CD4-positive, CD25-positive, alpha-beta regulatory T cell (primary cell): ENCODE measurements around the gene POC1A. TPM values are rescaled to one million over a fixed set of nuclear protein-coding genes. Genes with fewer than 3 reads are reported as not detected.

Source experiments
- polyA plus RNA-seq, 4 donors: library from polyadenylated mRNA; unstranded; fragments of 300-500 nt; fragmentation: Illumina TruSeq; gene quantifications; one replicate each; pipeline ENCODE4 v1.2.3, GENCODE V29; 2021
- total RNA-seq: library from RNA; stranded (reverse); gene quantifications from one replicate; pipeline ENCODE4 v1.2.3, GENCODE V29; 2022

Gene POC1A
- total and polyA plus RNA-seq, 5 donors from 2014 or later: 1.3 to 3.2 (median 1.7) TPM

Other genes starting within 250 kb of the POC1A start
- 11.2 TPM for gene RRP9, start 212.5 kb downstream of the POC1A start, total RNA-seq
- gene RRP9, start 212.5 kb downstream of the POC1A start, polyA plus RNA-seq: 10 to 100 TPM; 17.0 to 25.4 (median 23.2) TPM
- 6.4 TPM for gene PARP3, start 212.1 kb downstream of the POC1A start, total RNA-seq
- gene PARP3, start 212.1 kb downstream of the POC1A start, polyA plus RNA-seq: 1 to 10 TPM; 2.9 to 5.4 (median 3.6) TPM
- not detected for gene GPR62, start 199.0 kb downstream of the POC1A start, total RNA-seq
- gene GPR62, start 199.0 kb downstream of the POC1A start, polyA plus RNA-seq: under 1 TPM in 1 of 4 donors, not detected in 3; 0.22 TPM
- gene PCBP4, start 187.0 kb downstream of the POC1A start, total RNA-seq: 24.6 TPM
- 10 to 100 TPM in 3 of 4 donors, 1 to 10 TPM in 1; 9.6 to 19.4 (median 12.9) TPM for gene PCBP4, start 187.0 kb downstream of the POC1A start, polyA plus RNA-seq
- gene ABHD14B, start 180.4 kb downstream of the POC1A start, total RNA-seq: 45.1 TPM
- gene ABHD14B, start 180.4 kb downstream of the POC1A start, polyA plus RNA-seq: 10 to 100 TPM; 60.3 to 86.1 (median 78.8) TPM
- 12.7 TPM for gene ABHD14A, start 179.4 kb downstream of the POC1A start, total RNA-seq
- 100 to 1,000 TPM in 2 of 4 donors, 10 to 100 TPM in 2; 91.0 to 137 (median 105) TPM for gene ABHD14A, start 179.4 kb downstream of the POC1A start, polyA plus RNA-seq
- gene ACY1, start 170.9 kb downstream of the POC1A start, total RNA-seq: 6.7 TPM
- 10 to 100 TPM in 3 of 4 donors, 1 to 10 TPM in 1; 6.4 to 14.7 (median 11.3) TPM for gene ACY1, start 170.9 kb downstream of the POC1A start, polyA plus RNA-seq
- gene RPL29, start 158.5 kb downstream of the POC1A start, total RNA-seq: 1,128 TPM
- gene RPL29, start 158.5 kb downstream of the POC1A start, polyA plus RNA-seq: 1,000 to 10,000 TPM; 1,236 to 1,661 (median 1,413) TPM
- gene DUSP7, start 97.9 kb downstream of the POC1A start, total RNA-seq: 12.7 TPM
- 1 to 10 TPM; 3.0 to 3.7 (median 3.5) TPM for gene DUSP7, start 97.9 kb downstream of the POC1A start, polyA plus RNA-seq
- 17.1 TPM for gene ALAS1, start 43.7 kb upstream of the POC1A start, total RNA-seq
- 10 to 100 TPM; 22.4 to 41.4 (median 34.2) TPM for gene ALAS1, start 43.7 kb upstream of the POC1A start, polyA plus RNA-seq
- 0.27 TPM for gene TLR9, start 71.2 kb upstream of the POC1A start, total RNA-seq
- gene TLR9, start 71.2 kb upstream of the POC1A start, polyA plus RNA-seq: under 1 TPM in 1 of 4 donors, not detected in 3; 0.16 TPM
- 62.4 TPM for gene TWF2, start 84.7 kb upstream of the POC1A start, total RNA-seq
- gene TWF2, start 84.7 kb upstream of the POC1A start, polyA plus RNA-seq: 100 to 1,000 TPM; 116 to 142 (median 131) TPM
- 80.7 TPM for gene PPM1M, start 91.3 kb upstream of the POC1A start, total RNA-seq
- 100 to 1,000 TPM in 1 of 4 donors, 10 to 100 TPM in 3; 55.5 to 104 (median 74.9) TPM for gene PPM1M, start 91.3 kb upstream of the POC1A start, polyA plus RNA-seq
- gene WDR82, start 124.2 kb upstream of the POC1A start, total RNA-seq: 116 TPM
- gene WDR82, start 124.2 kb upstream of the POC1A start, polyA plus RNA-seq: 100 to 1,000 TPM in 2 of 4 donors, 10 to 100 TPM in 2; 85.9 to 111 (median 103) TPM
- 41.8 TPM for gene GLYCTK, start 133.4 kb upstream of the POC1A start, total RNA-seq
- gene GLYCTK, start 133.4 kb upstream of the POC1A start, polyA plus RNA-seq: 10 to 100 TPM; 11.1 to 17.9 (median 13.1) TPM
- 59.8 TPM for gene DNAH1, start 161.9 kb upstream of the POC1A start, total RNA-seq
- 1 to 10 TPM in 1 of 4 donors, under 1 TPM in 3; 0.39 to 1.1 (median 0.58) TPM for gene DNAH1, start 161.9 kb upstream of the POC1A start, polyA plus RNA-seq